Measurements from ENCODE around the gene ARRDC1.
"Not testable (repeated sequence)": the region's sequence is repeated elsewhere in the genome, so short reads cannot be mapped to it uniquely, and the experiment has no call there.

The ARRDC1 gene

DNA sequence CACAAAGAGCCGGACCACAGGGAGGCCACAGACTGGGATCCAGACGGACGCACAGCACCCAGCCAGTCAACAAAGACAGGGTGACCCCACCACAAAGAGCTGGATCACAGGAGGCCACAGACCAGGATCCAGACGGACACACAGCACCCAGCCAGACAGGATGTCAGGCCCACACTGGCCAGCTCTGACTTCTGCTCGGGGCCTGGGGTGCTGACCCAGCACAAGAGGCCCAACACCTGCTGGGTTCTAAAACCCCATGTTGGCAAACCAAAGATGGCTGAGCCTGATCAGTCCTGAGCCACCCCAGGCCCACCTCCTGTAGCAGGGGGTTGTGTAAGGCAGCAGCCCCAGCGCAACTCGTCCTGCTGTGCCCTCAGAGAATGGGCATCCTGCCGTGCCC, 21.5 kb upstream of the ARRDC1 start:
- DNase-seq (ENCODE audit: low read depth): no peak

DNA sequence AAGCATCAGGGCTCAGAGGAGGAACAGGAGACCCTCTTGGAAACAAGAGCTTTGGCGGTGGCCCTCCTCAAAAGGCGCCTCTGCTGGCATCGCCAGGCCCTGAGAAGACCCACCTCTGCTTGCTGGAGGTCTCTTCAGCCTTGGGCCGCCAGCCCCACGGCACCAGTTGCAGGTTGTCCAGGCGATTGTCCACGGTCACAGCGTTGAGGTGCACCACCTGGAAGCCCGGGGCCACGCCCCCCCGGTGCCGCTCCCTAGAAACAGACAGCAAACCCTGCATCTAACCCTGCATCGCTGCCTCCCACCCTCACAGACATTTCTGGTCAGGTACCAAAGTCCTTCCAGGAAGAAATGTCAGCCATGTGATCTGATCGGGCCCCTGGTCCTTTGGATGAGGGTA, 18.6 kb upstream of the ARRDC1 start:
- DNase-seq (ENCODE audit: low read depth): no peak

DNA sequence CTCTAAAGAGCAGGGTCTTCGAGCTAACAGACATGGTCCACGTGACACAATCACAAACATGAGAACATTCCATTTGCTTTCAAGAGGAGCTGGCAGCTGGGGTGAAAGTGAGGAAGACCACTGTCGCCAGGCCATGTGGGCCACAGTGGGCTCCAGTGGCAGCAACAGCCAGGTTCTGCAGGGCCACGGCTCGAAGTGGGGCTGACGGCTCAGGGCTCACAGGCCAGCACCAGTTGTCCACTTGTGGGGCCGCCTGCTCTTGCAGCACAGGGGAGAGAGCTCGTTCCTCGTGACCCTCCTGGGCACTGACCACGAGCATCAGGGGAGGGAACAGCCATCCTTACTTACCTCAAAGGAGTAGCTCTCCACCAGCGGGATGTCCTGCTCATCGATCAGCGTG, 17.2 kb upstream of the ARRDC1 start:
- no peak for DNase-seq (ENCODE audit: low read depth)

GRCh38 chr9:137588891-137589290, 16.6 kb upstream of the ARRDC1 start:
- DNase-seq (ENCODE audit: low read depth): no peak

DNA sequence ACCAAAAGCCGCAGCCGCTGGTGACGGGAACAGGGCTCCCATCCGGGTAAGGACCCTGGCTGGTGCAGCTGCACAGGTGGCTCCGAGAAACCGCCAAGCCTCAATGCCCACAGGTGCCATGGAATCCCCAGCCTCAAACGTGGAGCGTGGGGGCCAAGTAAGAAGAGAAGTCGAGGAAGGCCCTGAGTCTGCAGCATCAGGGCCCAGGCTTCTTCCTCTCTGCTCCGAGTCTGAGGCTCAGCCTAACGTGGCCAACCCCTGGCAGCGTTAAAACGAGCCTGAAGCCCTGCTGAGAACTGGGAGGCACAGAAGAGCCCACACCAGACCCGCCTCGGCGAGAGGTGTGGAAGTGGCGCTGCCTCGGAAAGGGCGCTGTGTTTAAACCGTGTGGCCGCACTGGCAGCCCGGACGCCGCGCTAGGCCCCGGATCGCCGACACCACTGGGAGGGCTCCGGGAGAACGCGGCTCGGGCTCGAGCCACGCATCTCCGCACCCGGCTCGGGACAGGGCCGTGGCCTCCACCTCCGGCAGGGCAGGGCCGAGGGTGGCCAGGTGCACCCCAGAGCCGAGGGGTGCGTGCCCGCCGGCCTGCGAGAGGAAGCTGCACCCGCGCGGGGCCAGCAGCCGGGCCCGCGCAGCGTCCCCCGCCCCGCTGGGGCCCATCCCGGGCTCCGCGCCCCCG, 15.9 kb upstream of the ARRDC1 start:
- no peak for DNase-seq (ENCODE audit: low read depth)

DNA sequence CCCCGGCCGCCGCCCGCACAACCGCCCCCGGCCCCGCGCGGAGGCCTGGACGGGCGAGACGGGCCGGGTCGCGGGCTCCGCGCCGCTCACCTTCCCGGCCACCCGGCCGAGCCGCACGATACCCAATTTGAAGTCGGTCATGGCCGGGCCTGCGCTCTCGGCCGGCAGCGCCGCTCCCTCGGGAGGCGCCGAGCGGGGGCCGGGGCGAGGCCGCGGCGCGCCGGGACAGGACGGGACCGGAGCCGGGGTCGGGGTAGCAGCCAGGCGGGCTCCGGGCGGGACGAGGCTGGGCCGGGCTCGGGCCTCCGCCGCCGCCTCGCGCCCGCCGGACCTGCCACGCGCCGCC, 15.4 kb upstream of the ARRDC1 start:
- no peak for DNase-seq (ENCODE audit: low read depth)

- DNase-seq (ENCODE audit: low read depth): peak; percentile 86
Observed at GRCh38 chr9:137590469-137591383, 14.8 kb upstream of the ARRDC1 start, which contains the start of gene ZMYND19. Gene ZMYND19, minus strand, starts transcription at chr9:137590512. Its CDS starts 249 bp downstream, at chr9:137590263.

DNA sequence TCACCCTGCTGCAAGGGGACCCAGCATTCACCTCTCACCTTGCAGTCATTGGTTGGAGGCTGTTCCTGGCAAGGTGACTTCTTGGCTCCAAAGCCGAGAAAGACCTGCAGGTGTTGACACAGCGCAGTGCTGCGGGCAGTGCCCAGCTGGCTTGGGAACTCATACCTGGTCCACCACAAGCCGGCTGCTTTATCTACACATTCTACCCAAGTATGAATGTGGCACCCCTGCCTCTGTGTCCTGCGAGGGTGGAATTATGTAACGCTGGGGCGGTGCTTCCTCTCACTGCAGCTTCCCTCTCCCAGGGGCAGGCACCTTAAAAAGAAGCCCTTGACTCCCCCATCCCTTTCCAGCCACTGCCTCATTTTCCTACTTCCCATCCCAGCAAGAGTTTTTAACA, 12.7 kb upstream of the ARRDC1 start:
- no peak for DNase-seq (ENCODE audit: low read depth)

GRCh38 chr9:137593176-137593575, 12.3 kb upstream of the ARRDC1 start:
- no peak for DNase-seq (ENCODE audit: low read depth)

DNA sequence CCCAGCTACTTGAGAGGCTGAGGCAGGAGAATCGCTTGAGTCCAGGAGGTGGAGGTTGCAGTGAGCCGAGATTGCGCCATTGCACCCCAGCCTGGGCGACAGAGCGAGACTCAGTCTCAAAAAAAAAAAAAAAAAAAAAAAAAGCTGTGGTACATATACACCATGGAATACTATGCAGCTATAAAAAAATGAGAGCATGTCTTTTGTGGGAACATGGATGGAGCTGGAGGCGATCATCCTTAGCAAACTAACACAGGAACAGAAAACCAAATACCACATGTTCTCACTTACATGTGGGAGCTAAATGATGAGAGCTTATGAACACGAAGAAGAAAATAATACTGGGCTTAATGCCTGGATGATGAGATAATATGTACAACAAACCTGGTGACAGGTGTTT, 8.9 kb upstream of the ARRDC1 start:
- DNase-seq (ENCODE audit: low read depth): not testable (repeated sequence)

DNA sequence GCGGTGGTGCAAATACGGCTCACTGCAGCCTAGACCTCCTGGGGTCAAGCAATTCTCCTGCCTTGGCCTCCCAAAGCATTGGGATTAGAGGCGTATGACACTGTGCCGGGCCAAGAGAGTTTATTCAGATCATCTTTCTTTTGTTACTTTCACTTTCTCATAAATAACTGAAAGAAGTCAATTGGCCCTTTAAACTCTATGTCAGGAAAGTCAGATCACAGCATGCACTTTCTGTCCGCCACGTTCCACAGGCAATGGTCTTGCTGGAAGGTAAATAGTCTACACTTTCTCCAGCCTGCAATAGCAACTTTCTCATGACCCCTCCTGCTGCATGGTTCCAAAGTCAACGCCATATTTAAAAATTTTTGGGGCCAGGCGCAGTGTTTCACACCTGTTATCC, 6.5 kb upstream of the ARRDC1 start:
- DNase-seq (ENCODE audit: low read depth): no peak

DNA sequence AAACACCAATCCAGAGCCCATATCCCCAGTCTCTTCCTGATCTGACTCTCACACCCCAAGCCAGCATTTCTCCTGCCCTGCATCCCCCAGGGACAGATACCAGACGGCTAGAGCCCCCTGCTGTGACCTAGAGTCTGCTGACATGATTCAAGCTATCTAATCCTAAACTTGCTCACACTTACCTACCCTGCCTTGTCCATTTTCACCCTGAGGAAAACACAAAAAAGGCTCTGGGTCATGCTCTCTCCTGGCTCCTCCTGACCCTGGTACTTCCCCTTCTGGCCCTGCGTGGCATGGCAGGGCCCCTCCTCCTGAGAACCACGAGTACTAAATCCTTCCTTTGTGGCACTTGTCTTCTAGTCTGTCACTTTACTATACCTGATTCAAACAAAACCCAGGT, 2.8 kb upstream of the ARRDC1 start:
- DNase-seq (ENCODE audit: low read depth): no peak

DNA sequence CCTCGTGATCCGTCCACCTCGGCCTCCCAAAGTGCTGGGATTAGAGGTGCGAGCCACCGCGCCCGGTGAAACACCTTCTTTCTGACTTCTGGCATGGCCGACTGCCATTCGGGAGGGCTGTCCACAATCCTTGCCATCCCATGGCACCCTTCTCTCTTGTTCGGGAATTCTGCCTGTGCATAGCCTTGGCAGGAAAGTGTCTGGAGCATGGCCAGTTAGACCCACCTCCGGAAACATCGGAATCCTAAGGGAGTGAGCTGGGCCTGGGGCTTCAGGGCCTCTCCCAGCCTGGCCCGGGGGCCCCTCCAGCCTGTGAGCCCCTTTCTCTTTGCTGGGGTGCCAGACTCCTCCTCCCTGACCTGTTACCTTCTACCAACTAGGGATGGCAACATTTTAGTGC, 1.6 kb upstream of the ARRDC1 start:
- no peak for DNase-seq (ENCODE audit: low read depth)

DNA sequence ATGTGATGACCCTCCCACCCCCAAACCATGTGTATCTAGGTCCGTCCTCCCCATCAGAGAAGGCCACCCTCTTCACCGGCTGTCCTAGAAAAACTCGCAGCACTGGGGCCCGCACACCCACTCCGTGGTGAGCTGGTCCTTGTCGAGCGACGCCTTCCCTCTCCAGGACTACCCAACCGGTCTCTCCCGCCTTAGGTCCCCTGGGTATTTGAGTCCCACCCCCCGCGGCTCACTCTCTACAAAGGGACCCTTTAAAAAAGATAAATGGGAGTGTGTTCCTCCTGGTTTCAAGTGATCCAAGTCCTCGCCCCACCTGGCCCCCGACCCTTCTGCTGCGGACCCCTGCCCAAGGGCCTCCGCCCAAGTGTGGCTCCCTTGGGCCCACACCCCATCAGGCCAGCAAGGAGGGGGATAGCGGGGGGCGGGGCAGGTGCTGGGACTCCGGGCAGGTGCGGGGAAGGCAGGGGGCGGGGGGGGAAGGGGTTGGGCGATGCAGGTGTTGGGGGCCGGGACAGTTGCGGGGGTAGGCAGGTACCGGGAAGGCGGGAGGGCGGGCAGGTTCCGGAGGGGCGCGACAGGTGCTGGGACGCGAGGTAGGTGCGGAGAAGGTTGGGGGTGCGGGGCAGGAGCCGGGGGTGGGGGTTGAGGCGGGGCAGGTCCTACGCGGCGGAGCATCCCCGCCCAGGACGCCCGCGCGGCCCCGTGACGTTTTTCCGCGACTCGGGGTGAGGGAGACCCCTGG, 970 bp upstream of the ARRDC1 start:
- no peak for DNase-seq (ENCODE audit: low read depth)

- no peak for DNase-seq (ENCODE audit: low read depth)
Observed at GRCh38 chr9:137606005-137606621, 627 bp downstream of the ARRDC1 start.

GRCh38 chr9:137606734-137607138, 1.2 kb downstream of the ARRDC1 start:
- no peak for DNase-seq (ENCODE audit: low read depth)

DNA sequence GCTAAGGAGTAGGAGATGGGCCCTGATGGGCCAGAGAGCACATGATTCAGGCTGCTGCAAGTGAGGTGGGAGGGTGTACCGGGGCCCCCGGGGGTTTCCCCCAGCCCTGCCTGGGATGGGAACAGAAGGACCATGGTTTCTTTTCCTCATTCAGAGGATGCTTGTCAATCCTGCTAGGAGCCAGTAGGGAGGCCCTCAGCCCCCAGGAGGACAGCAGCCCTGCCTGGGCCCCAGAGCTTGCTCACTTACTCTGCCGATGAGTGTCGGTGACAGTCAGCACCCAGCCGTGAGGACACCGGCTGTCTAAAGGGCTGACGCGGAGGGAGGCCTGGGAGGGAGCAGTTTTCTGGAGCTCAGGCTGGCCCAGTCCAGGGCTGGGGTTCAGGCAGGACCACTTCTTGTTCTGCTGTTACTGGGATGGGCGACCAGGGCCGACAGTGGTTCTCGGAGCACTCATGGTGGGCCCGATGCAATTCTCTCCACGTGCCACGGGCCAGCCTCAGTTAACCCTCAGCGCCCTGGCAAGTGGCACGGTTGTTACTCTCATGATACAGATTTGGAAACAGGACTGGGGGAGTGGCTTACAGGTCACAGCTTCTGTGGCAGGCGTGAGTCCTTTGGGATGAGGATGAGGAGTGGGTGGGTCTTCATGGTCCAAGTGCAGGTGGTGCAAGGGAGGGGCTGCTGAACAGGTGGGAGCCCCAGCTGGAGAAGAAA, 1.8 kb downstream of the ARRDC1 start:
- no peak for DNase-seq (ENCODE audit: low read depth)

GRCh38 chr9:137610944-137611343, 5.5 kb downstream of the ARRDC1 start:
- no peak for DNase-seq (ENCODE audit: low read depth)

DNA sequence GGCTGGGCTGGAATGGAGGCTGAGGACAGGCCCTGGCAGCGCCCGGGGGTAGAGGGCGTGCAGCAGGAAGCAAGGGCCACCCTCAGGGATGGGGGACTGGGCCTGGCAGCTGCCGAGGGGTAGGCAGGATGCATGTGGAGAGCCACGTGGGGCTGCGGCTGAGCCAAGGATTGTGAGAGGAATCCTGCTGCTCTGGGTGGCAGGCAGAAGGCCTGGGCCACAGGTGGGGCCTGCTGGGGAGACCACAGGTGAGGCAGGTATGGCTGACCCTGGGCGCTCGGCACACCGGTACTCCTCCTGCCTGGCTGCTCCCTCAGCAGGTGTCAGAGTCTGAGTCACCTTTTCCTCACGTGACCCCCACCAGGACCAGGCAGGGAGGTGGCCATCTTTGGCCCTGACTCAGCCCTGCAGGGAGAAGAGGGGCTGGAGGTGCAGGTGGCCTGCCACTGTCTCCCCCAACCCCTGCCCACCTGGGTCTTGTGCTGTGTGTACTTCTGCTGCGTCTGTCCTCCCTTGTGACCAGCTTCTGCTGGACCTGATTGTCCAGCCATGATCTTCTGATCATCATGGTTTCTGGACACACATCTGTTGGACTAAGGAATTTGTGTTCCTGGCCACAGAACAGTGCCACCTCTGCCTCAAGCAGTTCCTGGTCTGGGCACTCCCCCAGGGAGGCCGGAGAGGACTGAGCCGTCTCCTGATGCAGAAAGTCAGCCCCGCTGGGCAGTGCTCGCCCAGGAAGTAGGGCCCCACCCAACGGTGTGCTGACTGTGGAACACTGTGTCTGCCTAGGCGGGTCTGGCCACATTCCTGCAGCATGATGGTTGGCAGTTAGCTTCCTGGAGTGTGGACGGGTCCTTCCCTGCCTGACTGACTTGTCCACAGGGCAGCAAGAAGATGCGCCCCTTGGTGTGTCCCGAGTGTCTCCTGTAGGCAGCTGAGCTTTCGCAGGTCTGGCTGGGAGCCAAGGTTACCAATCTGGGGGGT, 6.4 kb downstream of the ARRDC1 start:
- DNase-seq (ENCODE audit: low read depth): no peak

GRCh38 chr9:137612741-137613142, 7.3 kb downstream of the ARRDC1 start:
- no peak for DNase-seq (ENCODE audit: low read depth)

Measured in stimulated activated CD4-positive, alpha-beta T cell treated with anti-CD3 and anti-CD28 coated beads, Interleukin-2, amount 100 ng/mL, for 4 hours (primary cell).